GM12878 (cell line): ENCODE results near the gene RDH5. TPM values are rescaled to one million over a fixed set of nuclear protein-coding genes. Genes with fewer than 3 reads are reported as not detected.

Experiments
- ATAC-seq: fragments of 200-7000 bp; cut with Tn5 transposase; 3 replicates; pipeline ENCODE4 v1.9.1; 2020; ENCODE audit warnings: mild to moderate bottlenecking, moderate library complexity
- BruUV-seq: library from RNA; stranded (reverse); fragments of 400-500 nt; replicated peaks from 2 replicates; lab custom pipeline; 2021; lab: Mats Ljungman, UMichigan
- CTCF ChIA-PET: fragments of 300-600 bp; sonication (Branson Sonifier 250); formaldehyde crosslinking; extraction: SDS; loops from one replicate; lab custom pipeline; 2021; ENCODE audit warnings: inconsistent platforms; lab: Yijun Ruan, JAX
- POLR2A ChIA-PET: fragments of 350-600 bp; formaldehyde crosslinking; extraction: SDS; loops from one replicate; lab custom pipeline; 2021; ENCODE audit warnings: inconsistent platforms; lab: Charles Lee
- RAD21 ChIA-PET: fragments of 300-600 bp; sonication (Branson Sonifier 250); formaldehyde crosslinking; loops from one replicate; lab custom pipeline; 2023; ENCODE audit warnings: antibody characterized with exemption; ENCODE audit not compliant: unreplicated experiment; lab: Charles Lee
- SMC1A ChIA-PET: fragments of 300-600 bp; sonication (Branson Sonifier 250); formaldehyde crosslinking; loops from one replicate; lab custom pipeline; 2023; ENCODE audit not compliant: unreplicated experiment, uncharacterized antibody; lab: Charles Lee
- DNase-seq: peaks from one replicate; pipeline ENCODE4 v3.0.0-alpha.2; 2011; ENCODE audit warnings: low read depth, low spot score
- FAIRE-seq: peaks from 3 replicates; lab custom pipeline; 2011; peaks lifted over from hg19 to GRCh38; lab: Jason Lieb, UNC
- H2AFZ ChIP-seq: 2 replicates; pipeline ENCODE4 v1.6.0; 2011; ENCODE audit warnings: low read depth, low read length, control low read depth; ENCODE audit not compliant: control insufficient read depth
- H3K27ac ChIP-seq: 2 replicates; pipeline ENCODE4 v1.5.1; 2011; ENCODE audit warnings: control low read depth; ENCODE audit not compliant: control insufficient read depth, insufficient read depth
- H3K27me3 ChIP-seq, 2 experiments: replicated peaks in 1 of 2; 2 replicates each; pipeline versions ENCODE4 v1.6.0 to v1.6.1; 2011; ENCODE audit warnings: low read length in 1 of 2; ENCODE audit not compliant: control insufficient read depth in 2 of 2, insufficient read depth in 2 of 2
- H3K36me3 ChIP-seq, 2 experiments: 2 replicates each; pipeline ENCODE4 v1.5.1; 2011; ENCODE audit warnings: low read length in 1 of 2; ENCODE audit not compliant: control insufficient read depth in 2 of 2, insufficient read depth in 2 of 2
- H3K4me1 ChIP-seq: 2 replicates; pipeline ENCODE4 v1.6.1; 2011; ENCODE audit warnings: mild to moderate bottlenecking, low read length, moderate library complexity, mixed read lengths; ENCODE audit not compliant: control insufficient read depth, insufficient read depth
- H3K4me2 ChIP-seq: 2 replicates; pipeline ENCODE4 v1.6.0; 2011; ENCODE audit warnings: control low read depth; ENCODE audit not compliant: control insufficient read depth, insufficient read depth
- H3K4me3 ChIP-seq: fragments of 200-600 bp; sonication (generic); 2 replicates; pipeline ENCODE4 v1.5.1; 2016
- H3K79me2 ChIP-seq: 2 replicates; pipeline ENCODE4 v1.6.0; 2011; ENCODE audit warnings: low read length; ENCODE audit not compliant: control insufficient read depth, insufficient read depth
- H3K9ac ChIP-seq: 2 replicates; pipeline ENCODE4 v1.8.0; 2011; ENCODE audit warnings: low read length, control low read depth, mixed read lengths; ENCODE audit not compliant: control insufficient read depth, insufficient read depth
- H3K9me3 ChIP-seq: replicated peaks from 3 replicates; pipeline ENCODE4 v1.5.1; 2011; ENCODE audit warnings: mild to moderate bottlenecking, low read length; ENCODE audit not compliant: control insufficient read depth, insufficient read depth
- H4K20me1 ChIP-seq: 2 replicates; pipeline ENCODE4 v1.6.0; 2011; ENCODE audit not compliant: control insufficient read depth, insufficient read depth
- ELK1 ChIP-seq: IDR thresholded peaks from 2 replicates; pipeline ENCODE4 v1.6.1; 2012; ENCODE audit warnings: low read depth, low read length, improper control_type of control experiment
- FOXM1 ChIP-seq: IDR thresholded peaks from 2 replicates; pipeline ENCODE4 v1.6.1; 2012; ENCODE audit warnings: low read depth, mild to moderate bottlenecking, inconsistent platforms, low read length, moderate library complexity
- IRF3 ChIP-seq: fragments of 450-650 bp; IDR thresholded peaks from 2 replicates; pipeline ENCODE4 v1.6.1; 2014; ENCODE audit warnings: mild to moderate bottlenecking
- NBN ChIP-seq: fragments of 450-650 bp; IDR thresholded peaks from 2 replicates; pipeline ENCODE4 v1.6.1; 2016
- NR2C1 ChIP-seq: fragments of 450-650 bp; IDR thresholded peaks from 2 replicates; pipeline ENCODE4 v1.6.1; 2017; ENCODE audit warnings: antibody characterized with exemption, mild to moderate bottlenecking, moderate library complexity
- NR2C2 ChIP-seq: IDR thresholded peaks from 2 replicates; pipeline ENCODE4 v1.6.1; 2011; ENCODE audit warnings: borderline replicate concordance, low read depth; ENCODE audit not compliant: control insufficient read depth, insufficient read length
- SIN3A ChIP-seq: IDR thresholded peaks from 2 replicates; pipeline ENCODE4 v1.6.1; 2012; ENCODE audit warnings: low read depth, low read length, improper control_type of control experiment
- SREBF1 ChIP-seq: IDR thresholded peaks from 2 replicates; pipeline ENCODE4 v1.6.1; 2012; ENCODE audit warnings: mild to moderate bottlenecking, low read length
- USF2 ChIP-seq: IDR thresholded peaks from 2 replicates; pipeline ENCODE4 v1.6.1; 2011; ENCODE audit warnings: low read depth, low read length, improper control_type of control experiment, borderline replicate concordance
- WGBS: methylation state at CpG from one replicate; pipeline ENCODE4 v1.1.6; 2016; ENCODE audit warnings: low lambda C conversion rate; ENCODE audit not compliant: insufficient replicate concordance, insufficient coverage; ENCODE audit errors: missing lambda C conversion rate; 5-methylcytosine and 5-hydroxymethylcytosine counted together
- in situ Hi-C: fragments of 300-500 bp; cut with MboI; formaldehyde crosslinking; loops from 9 replicates; pipeline ENCODE4 v1.14.3; 2018; ENCODE audit warnings: mixed read lengths
- intact Hi-C: fragments of 100-400 bp; cut with micrococcal nuclease; formaldehyde crosslinking; loops from one replicate; pipeline ENCODE4 v1.14.2; 2022; ENCODE audit not compliant: unreplicated experiment
- polyA plus RNA-seq, 11 experiments: library from polyadenylated mRNA; depleted of rRNA in 4 of 11; unstranded in 6 of 11; stranded (reverse) in 5 of 11; fragments of >200 nt; fragmentation: Nextera tagmentation in 4 of 11; fragmentation: Illumina TruSeq in 1 of 11; extraction: Ambion mirVana in 4 of 11; extraction: Trizol in 1 of 11; gene quantifications; 1 replicate in 1 of 11; 2 replicates in 10 of 11; pipeline versions ENCODE4 v1.2.1 to v1.2.3, GENCODE V29; 2011 to 2016; ENCODE audit warnings: inconsistent platforms in 2 of 11, missing spikeins in 2 of 11, low read depth in 1 of 11
- total RNA-seq, 4 experiments: library from RNA; depleted of rRNA in 3 of 4; stranded (reverse); fragments of >200 nt in 3 of 4; fragmentation: Illumina TruSeq in 1 of 4; extraction: Trizol in 1 of 4; gene quantifications; 2 replicates each; pipeline versions ENCODE4 v1.2.1 to v1.2.3, GENCODE V29; 2013 to 2021

RDH5 gene
- total and polyA plus RNA-seq, 10 of the 15 experiments (the other 5 are each of a cell fraction or from before 2014, with no cell fraction given), result 2.6 to 11.6 (median 7.3) TPM

GRCh38 chr12:55746174-55746912 lies 26.1 kb downstream of the RDH5 start:
- TF ChIP-seq ELK1, result no peak
- no peak overlapping the region for H3K9ac ChIP-seq
- BruUV-seq, result no TSS peak
- intact Hi-C loops, result no loop called here
- peaks cover 5% of the 10 kb centered on the region for H3K4me1 ChIP-seq
- DNase-seq, result no peak
- H3K4me3 ChIP-seq, result no peak overlapping the region
- H4K20me1 ChIP-seq, result no peaks in the 10 kb centered on the region
- ChIA-PET CTCF (interaction anchor here (0.5 to 5.0 kb wide), 19 partner anchors 8 to 251 kb away, joined by 3 to 32 read pairs (median 4); partner anchors contain the start of genes PYM1, RDH5 and SUOX), POLR2A (interaction anchor here (0.5 to 5.7 kb wide), 15 partner anchors 8 to 531 kb away, joined by 3 to 38 read pairs (median 4); partner anchors contain the start of genes CD63, DNAJC14, ORMDL2 and PYM1), RAD21 (interaction anchor here (0.5 to 3.5 kb wide), 11 partner anchors 8 to 228 kb away, joined by 3 to 14 read pairs (median 5); partner anchors contain the start of genes ORMDL2, RAB5B and SARNP), SMC1A (interaction anchor here (0.7 to 4.4 kb wide), 16 partner anchors 8 to 295 kb away, joined by 3 to 21 read pairs (median 6); partner anchors contain the start of gene DNAJC14)
- H3K4me2 ChIP-seq, result peak overlapping the region; percentile 32; the same call in 1 of the 2 replicates
- in situ Hi-C loops, result no loop called here
- peaks cover 5 to 7% of the 10 kb centered on the region in 2 experiments; a peak in 3 of 4 replicates for H3K36me3 ChIP-seq
- no peaks in the 10 kb centered on the region for H3K27me3 ChIP-seq
- H3K79me2 ChIP-seq, result peaks cover 2% of the 10 kb centered on the region
- H3K27ac ChIP-seq, result no peak overlapping the region
- peak overlapping the region; percentile 39 for H2AFZ ChIP-seq
- peak; percentile 41 for FAIRE-seq
- no peak for ATAC-seq
- no peaks in the 10 kb centered on the region for H3K9me3 ChIP-seq
- 33% methylated on average over 3 of the region's 3 CpGs for WGBS

GRCh38 chr12:55746913-55747231 lies 26.7 kb downstream of the RDH5 start:
- Histone ChIP-seq H2AFZ (no peak overlapping the region), H4K20me1 (no peaks in the 10 kb centered on the region), H3K4me3 (no peak overlapping the region), H3K9me3 (no peaks in the 10 kb centered on the region), H3K27ac (no peak overlapping the region), H3K9ac (no peak overlapping the region), H3K36me3 (peaks cover 5 to 7% of the 10 kb centered on the region in 2 experiments; a peak in 3 of 4 replicates), H3K79me2 (peaks cover 2% of the 10 kb centered on the region), H3K4me2 (no peak overlapping the region), H3K27me3 (no peaks in the 10 kb centered on the region), H3K4me1 (peaks cover 5% of the 10 kb centered on the region)
- ATAC-seq (no peak), DNase-seq (no peak), FAIRE-seq (no peak)
- TSS peak; percentile 14 for BruUV-seq
- SMC1A ChIA-PET, result interaction anchor here (0.9 to 4.4 kb wide), 13 partner anchors 9 to 294 kb away, joined by 3 to 21 read pairs (median 6); partner anchors contain the start of genes DNAJC14 and SARNP
- RAD21 ChIA-PET, result interaction anchor here (0.5 to 3.5 kb wide), 8 partner anchors 9 to 228 kb away, joined by 3 to 14 read pairs (median 8); partner anchors contain the start of genes ORMDL2, RAB5B and SARNP
- CTCF ChIA-PET, result interaction anchor here (0.9 to 5.0 kb wide), 15 partner anchors 8 to 250 kb away, joined by 3 to 32 read pairs (median 4); partner anchors contain the start of genes RDH5 and SUOX
- in situ Hi-C loops (no loop called here), intact Hi-C loops (no loop called here)
- POLR2A ChIA-PET, result interaction anchor here (0.5 to 5.7 kb wide), 10 partner anchors 9 to 531 kb away, joined by 3 to 38 read pairs (median 4); partner anchors contain the start of genes CD63, DNAJC14, ORMDL2 and PYM1
- TF ChIP-seq NR2C1, result no peak
- TF ChIP-seq IRF3, result no peak
- no peak for TF ChIP-seq USF2
- TF ChIP-seq NR2C2, result no peak
- no peak for TF ChIP-seq SREBF1
- TF ChIP-seq SIN3A, result no peak
- TF ChIP-seq NBN, result no peak
- no peak for TF ChIP-seq FOXM1
